Tibial nerve (tissue), 3 donors: ENCODE data around the gene ULBP1.

Source experiments
- CTCF ChIP-seq, 5 experiments: fragments of 200-600 bp in 3 of 5; fragments of 450-650 bp in 2 of 5; sonication (generic) in 3 of 5; IDR thresholded peaks; one replicate each; pipeline ENCODE4 v1.5.1; 2016 to 2019; ENCODE audit warnings: antibody characterized with exemption in 5 of 5, mild to moderate bottlenecking in 3 of 5, moderate library complexity in 2 of 5
- POLR2A ChIP-seq, 2 donors: fragments of 450-650 bp; IDR thresholded peaks; one replicate each; pipeline ENCODE4 v1.6.1; 2017; ENCODE audit warnings: antibody characterized with exemption in 2 of 2, mild to moderate bottlenecking in 2 of 2, moderate library complexity in 2 of 2

- TF ChIP-seq CTCF (IDR thresholded peaks at IDR 0.05) = no peak
- no peak for TF ChIP-seq POLR2A (IDR thresholded peaks at IDR 0.05)
Observed at GRCh38 chr6:149951096-149951495, 12.6 kb upstream of the ULBP1 start.
